ENCODE results near the gene BEND2. TPM values are rescaled to one million over a fixed set of nuclear protein-coding genes. Genes with fewer than 3 reads are reported as not detected.
"Not testable (repeated sequence)": the region's sequence is repeated elsewhere in the genome, so short reads cannot be mapped to it uniquely, and the experiment has no call there.

The BEND2 gene
- total RNA-seq, result not detected in 2 replicates

DNA sequence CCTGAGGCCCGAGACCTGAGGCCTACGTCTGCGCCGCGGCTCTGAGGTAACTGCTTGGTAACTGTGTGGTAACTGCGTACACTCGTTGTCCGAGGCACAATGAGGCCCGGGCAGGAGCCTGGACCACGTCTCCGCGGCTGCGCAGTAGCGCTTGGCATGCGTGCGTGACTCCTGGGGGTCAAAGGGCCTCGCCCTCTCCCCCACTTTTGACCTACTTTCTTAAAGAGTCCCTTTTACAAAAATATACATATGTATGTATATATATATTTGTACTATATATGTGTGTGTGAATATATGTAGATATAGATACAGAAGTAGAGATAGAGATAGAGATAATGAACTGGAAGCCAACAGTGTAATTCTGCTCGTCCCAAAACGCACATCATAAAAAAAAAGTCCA lies at the start of gene BEND2:
TSS of gene BEND2 (minus strand) at position 101 of the 400 bp plus-strand sequence. CDS start 136 bp downstream, outside the sequence.
- no peak for TF ChIP-seq CTCF (IDR thresholded peaks at IDR 0.05; ENCODE audit: insufficient read depth, low read length, poor library complexity, severe bottlenecking)
- DNase-seq (ENCODE audit: low read depth), result no peak
- Histone ChIP-seq H3K36me3 (ENCODE audit: control insufficient read depth, insufficient read depth, low read length) (no peaks in the 10 kb centered on the region), H3K27me3 (ENCODE audit: control insufficient read depth, insufficient read depth, low read length) (no peaks in the 10 kb centered on the region), H3K4me3 (ENCODE audit: low read depth, low read length) (no peak within 1 kb of the TSS)

- H3K36me3 ChIP-seq (ENCODE audit: control insufficient read depth, insufficient read depth, low read length), result no peaks in the 10 kb centered on the region
- no peaks in the 10 kb centered on the region for H3K27me3 ChIP-seq (ENCODE audit: control insufficient read depth, insufficient read depth, low read length)
- no peak for DNase-seq (ENCODE audit: low read depth)
- no peak overlapping the region for H3K4me3 ChIP-seq (ENCODE audit: low read depth, low read length)
- TF ChIP-seq CTCF (IDR thresholded peaks at IDR 0.05; ENCODE audit: insufficient read depth, low read length, poor library complexity, severe bottlenecking), result no peak
Observed at GRCh38 chrX:18255059-18255458, 34.4 kb upstream of the BEND2 start.

- no peak for DNase-seq (ENCODE audit: low read depth)
- no peaks in the 10 kb centered on the region for H3K27me3 ChIP-seq (ENCODE audit: control insufficient read depth, insufficient read depth, low read length)
- no peak for TF ChIP-seq CTCF (IDR thresholded peaks at IDR 0.05; ENCODE audit: insufficient read depth, low read length, poor library complexity, severe bottlenecking)
Observed at GRCh38 chrX:18252644-18253359, 32.1 kb upstream of the BEND2 start.

DNA sequence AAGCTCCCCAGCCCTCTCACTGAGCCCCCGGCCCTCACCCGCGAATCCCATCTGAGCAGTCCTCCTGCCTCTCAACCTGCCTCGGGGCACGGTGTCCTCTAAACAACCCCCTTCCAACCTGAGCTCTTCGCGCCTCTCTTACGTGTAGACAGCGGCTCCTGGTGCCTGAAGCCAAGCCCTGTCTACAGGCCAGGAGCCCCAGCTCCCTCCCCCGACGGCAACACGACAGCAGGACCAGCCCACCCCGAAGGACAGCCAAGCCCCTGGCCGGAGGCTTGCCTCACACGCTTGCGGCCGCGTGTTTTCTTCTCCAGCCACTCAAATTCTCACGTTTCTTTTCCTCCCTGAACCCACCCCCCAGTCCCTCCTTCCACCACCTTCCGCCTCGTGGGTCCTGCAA lies 9.0 kb upstream of the BEND2 start:
- not testable (repeated sequence) for H3K27me3 ChIP-seq (ENCODE audit: control insufficient read depth, insufficient read depth, low read length); DNase-seq (ENCODE audit: low read depth); H3K4me3 ChIP-seq (ENCODE audit: low read depth, low read length); H3K36me3 ChIP-seq (ENCODE audit: control insufficient read depth, insufficient read depth, low read length)

More at GRCh38 chrX:18252644-18253359, 32.1 kb upstream of the BEND2 start:
- H3K36me3 ChIP-seq (ENCODE audit: control insufficient read depth, insufficient read depth, low read length), result no peaks in the 10 kb centered on the region
- H3K4me3 ChIP-seq (ENCODE audit: low read depth, low read length), result no peak overlapping the region

DNA sequence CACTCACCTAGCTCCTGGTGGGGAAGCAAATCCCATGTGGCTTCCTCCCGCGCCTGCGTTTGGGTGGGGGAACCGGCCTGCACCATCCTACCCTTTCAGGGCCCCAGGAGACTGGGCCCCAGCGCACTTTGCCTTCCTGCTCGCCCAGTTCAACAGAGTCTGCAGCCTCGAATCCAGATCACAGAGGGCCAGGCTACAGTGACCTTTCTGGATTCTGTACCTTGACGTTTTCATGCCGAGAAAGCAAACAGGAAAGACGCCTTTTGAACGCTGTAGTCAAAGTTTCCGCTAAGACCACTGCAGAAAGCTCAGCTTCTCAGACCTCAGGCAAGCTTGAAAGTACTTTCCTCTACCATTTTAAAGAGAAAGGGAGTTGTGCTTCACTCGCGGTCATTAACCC lies 7.4 kb upstream of the BEND2 start:
- TF ChIP-seq CTCF (IDR thresholded peaks at IDR 0.05; ENCODE audit: insufficient read depth, low read length, poor library complexity, severe bottlenecking), result no peak
- H3K27me3 ChIP-seq (ENCODE audit: control insufficient read depth, insufficient read depth, low read length), result no peaks in the 10 kb centered on the region
- DNase-seq (ENCODE audit: low read depth), result no peak

DNA sequence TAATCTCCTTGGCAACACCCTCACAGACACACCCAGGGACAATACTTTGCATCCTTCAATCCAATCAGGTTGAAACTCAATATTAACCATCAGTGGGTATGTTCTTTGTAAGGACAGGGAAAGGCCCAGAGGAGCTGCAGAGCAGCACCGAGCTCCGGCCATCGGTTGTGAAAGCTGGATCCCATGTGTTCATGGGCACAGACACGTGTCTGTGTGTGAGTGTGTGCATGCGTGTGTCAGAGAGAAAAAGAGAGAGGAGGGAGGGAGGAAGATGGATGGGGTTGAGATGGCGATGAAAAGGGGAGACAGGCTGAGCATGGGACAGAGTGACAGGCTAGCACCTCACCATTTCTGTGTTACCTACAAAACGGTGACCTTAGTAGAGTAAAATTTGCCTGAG lies 6.8 kb upstream of the BEND2 start:
- no peak for DNase-seq (ENCODE audit: low read depth)
- no peaks in the 10 kb centered on the region for H3K27me3 ChIP-seq (ENCODE audit: control insufficient read depth, insufficient read depth, low read length)
- no peak for TF ChIP-seq CTCF (IDR thresholded peaks at IDR 0.05; ENCODE audit: insufficient read depth, low read length, poor library complexity, severe bottlenecking)
- no peaks in the 10 kb centered on the region for H3K36me3 ChIP-seq (ENCODE audit: control insufficient read depth, insufficient read depth, low read length)
- H3K4me3 ChIP-seq (ENCODE audit: low read depth, low read length), result no peak overlapping the region

More for the DNA sequence above, 7.4 kb upstream of the BEND2 start:
- Histone ChIP-seq H3K4me3 (ENCODE audit: low read depth, low read length) (no peak overlapping the region), H3K36me3 (ENCODE audit: control insufficient read depth, insufficient read depth, low read length) (no peaks in the 10 kb centered on the region)
